ENCODE data around the gene PDX1.

Gene PDX1

GRCh38 chr13:27960362-27961226, 40.8 kb downstream of the PDX1 start:
- H3K27ac ChIP-seq (ENCODE audit: extremely low read depth, low read depth, low read length): peak overlapping the region; percentile 37; the same call in 1 of the 2 replicates
- ChIA-PET POLR2A (no interaction called here), CTCF (interaction anchor here (0.7 to 13.6 kb wide), 4 partner anchors 18 to 133 kb away, joined by 3 to 206 read pairs (median 4); no protein-coding TSS in a partner anchor)
- peaks cover 0 to 46% of the 10 kb centered on the region in 2 experiments; a peak in 2 of 3 replicates for H3K36me3 ChIP-seq (ENCODE audit: control insufficient read depth in 2 of 2, insufficient read depth in 1 of 2, low read length in 2 of 2)
- peak overlapping the region; percentile 31 for H3K4me3 ChIP-seq (ENCODE audit: low read depth, low read length)
- no peaks in the 10 kb centered on the region; the same call in 1 of the 2 replicates for H3K4me1 ChIP-seq (ENCODE audit: control insufficient read depth, insufficient read depth, low read length)
- H3K9me3 ChIP-seq (ENCODE audit: control insufficient read depth, insufficient read depth, low read depth, low read length): no peaks in the 10 kb centered on the region
- 0 out of 2 replicates have a peak, but pooled peaks have one; percentile 2 for TF ChIP-seq IKZF3 (tag by site-specific recombination; IDR thresholded peaks at IDR 0.05)
- no peak for TF ChIP-seq ZNF768 (tag by site-specific recombination; IDR thresholded peaks at IDR 0.05)
- TF ChIP-seq ZNF274 (IDR thresholded peaks at IDR 0.05; ENCODE audit: low read length): no peak
- TF ChIP-seq ZNF274 (tag by site-specific recombination; IDR thresholded peaks at IDR 0.05; ENCODE audit: borderline replicate concordance): no peak
- TF ChIP-seq, protein P1, sequence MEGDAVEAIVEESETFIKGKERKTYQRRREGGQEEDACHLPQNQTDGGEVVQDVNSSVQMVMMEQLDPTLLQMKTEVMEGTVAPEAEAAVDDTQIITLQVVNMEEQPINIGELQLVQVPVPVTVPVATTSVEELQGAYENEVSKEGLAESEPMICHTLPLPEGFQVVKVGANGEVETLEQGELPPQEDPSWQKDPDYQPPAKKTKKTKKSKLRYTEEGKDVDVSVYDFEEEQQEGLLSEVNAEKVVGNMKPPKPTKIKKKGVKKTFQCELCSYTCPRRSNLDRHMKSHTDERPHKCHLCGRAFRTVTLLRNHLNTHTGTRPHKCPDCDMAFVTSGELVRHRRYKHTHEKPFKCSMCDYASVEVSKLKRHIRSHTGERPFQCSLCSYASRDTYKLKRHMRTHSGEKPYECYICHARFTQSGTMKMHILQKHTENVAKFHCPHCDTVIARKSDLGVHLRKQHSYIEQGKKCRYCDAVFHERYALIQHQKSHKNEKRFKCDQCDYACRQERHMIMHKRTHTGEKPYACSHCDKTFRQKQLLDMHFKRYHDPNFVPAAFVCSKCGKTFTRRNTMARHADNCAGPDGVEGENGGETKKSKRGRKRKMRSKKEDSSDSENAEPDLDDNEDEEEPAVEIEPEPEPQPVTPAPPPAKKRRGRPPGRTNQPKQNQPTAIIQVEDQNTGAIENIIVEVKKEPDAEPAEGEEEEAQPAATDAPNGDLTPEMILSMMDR (tag by site-specific recombination; IDR thresholded peaks at IDR 0.05): peak; percentile 13; the same call in 1 of the 2 replicates
- no peak for TF ChIP-seq ZBTB49 (tag by site-specific recombination; IDR thresholded peaks at IDR 0.05; ENCODE audit: low read depth)
- no peak for TF ChIP-seq HOXA7 (CRISPR knock-in tag; IDR thresholded peaks at IDR 0.05; ENCODE audit: borderline replicate concordance)
- no peak for TF ChIP-seq ZNF626 (tag by site-specific recombination; IDR thresholded peaks at IDR 0.05)
- TF ChIP-seq, protein P2, sequence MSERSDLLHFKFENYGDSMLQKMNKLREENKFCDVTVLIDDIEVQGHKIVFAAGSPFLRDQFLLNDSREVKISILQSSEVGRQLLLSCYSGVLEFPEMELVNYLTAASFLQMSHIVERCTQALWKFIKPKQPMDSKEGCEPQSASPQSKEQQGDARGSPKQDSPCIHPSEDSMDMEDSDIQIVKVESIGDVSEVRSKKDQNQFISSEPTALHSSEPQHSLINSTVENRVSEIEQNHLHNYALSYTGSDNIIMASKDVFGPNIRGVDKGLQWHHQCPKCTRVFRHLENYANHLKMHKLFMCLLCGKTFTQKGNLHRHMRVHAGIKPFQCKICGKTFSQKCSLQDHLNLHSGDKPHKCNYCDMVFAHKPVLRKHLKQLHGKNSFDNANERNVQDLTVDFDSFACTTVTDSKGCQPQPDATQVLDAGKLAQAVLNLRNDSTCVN (tag by site-specific recombination; optimal IDR thresholded peaks at IDR 0.05): peak; percentile 42
- peak; percentile 9; the same call in 1 of the 2 replicates for TF ChIP-seq ZNF654 (tag by site-specific recombination; IDR thresholded peaks at IDR 0.05; ENCODE audit: low read depth)
- peak; percentile 9; the same call in 1 of the 2 replicates for TF ChIP-seq FEZF1 (tag by site-specific recombination; IDR thresholded peaks at IDR 0.05)
- no peak for TF ChIP-seq KLF16 (tag by site-specific recombination; IDR thresholded peaks at IDR 0.05)
- no peak for TF ChIP-seq ZNF280D (tag by site-specific recombination; IDR thresholded peaks at IDR 0.05)
- TF ChIP-seq, protein P3, sequence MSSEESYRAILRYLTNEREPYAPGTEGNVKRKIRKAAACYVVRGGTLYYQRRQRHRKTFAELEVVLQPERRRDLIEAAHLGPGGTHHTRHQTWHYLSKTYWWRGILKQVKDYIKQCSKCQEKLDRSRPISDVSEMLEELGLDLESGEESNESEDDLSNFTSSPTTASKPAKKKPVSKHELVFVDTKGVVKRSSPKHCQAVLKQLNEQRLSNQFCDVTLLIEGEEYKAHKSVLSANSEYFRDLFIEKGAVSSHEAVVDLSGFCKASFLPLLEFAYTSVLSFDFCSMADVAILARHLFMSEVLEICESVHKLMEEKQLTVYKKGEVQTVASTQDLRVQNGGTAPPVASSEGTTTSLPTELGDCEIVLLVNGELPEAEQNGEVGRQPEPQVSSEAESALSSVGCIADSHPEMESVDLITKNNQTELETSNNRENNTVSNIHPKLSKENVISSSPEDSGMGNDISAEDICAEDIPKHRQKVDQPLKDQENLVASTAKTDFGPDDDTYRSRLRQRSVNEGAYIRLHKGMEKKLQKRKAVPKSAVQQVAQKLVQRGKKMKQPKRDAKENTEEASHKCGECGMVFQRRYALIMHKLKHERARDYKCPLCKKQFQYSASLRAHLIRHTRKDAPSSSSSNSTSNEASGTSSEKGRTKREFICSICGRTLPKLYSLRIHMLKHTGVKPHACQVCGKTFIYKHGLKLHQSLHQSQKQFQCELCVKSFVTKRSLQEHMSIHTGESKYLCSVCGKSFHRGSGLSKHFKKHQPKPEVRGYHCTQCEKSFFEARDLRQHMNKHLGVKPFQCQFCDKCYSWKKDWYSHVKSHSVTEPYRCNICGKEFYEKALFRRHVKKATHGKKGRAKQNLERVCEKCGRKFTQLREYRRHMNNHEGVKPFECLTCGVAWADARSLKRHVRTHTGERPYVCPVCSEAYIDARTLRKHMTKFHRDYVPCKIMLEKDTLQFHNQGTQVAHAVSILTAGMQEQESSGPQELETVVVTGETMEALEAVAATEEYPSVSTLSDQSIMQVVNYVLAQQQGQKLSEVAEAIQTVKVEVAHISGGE (tag by site-specific recombination; conservative IDR thresholded peaks at IDR 0.05; ENCODE audit: low read depth): no peak
- TF ChIP-seq ZNF518A (tag by site-specific recombination; conservative IDR thresholded peaks at IDR 0.05; ENCODE audit: low read depth): no peak
- no peak for TF ChIP-seq ZNF175 (tag by site-specific recombination; IDR thresholded peaks at IDR 0.05)
- no peak for TF ChIP-seq HOXC10 (CRISPR knock-in tag; IDR thresholded peaks at IDR 0.05)
- TF ChIP-seq ZFP69B (tag by site-specific recombination; IDR thresholded peaks at IDR 0.05): no peak

All from HEK293 (cell line).